ENCODE measurements around the gene TREX2.

Gene TREX2

DNA sequence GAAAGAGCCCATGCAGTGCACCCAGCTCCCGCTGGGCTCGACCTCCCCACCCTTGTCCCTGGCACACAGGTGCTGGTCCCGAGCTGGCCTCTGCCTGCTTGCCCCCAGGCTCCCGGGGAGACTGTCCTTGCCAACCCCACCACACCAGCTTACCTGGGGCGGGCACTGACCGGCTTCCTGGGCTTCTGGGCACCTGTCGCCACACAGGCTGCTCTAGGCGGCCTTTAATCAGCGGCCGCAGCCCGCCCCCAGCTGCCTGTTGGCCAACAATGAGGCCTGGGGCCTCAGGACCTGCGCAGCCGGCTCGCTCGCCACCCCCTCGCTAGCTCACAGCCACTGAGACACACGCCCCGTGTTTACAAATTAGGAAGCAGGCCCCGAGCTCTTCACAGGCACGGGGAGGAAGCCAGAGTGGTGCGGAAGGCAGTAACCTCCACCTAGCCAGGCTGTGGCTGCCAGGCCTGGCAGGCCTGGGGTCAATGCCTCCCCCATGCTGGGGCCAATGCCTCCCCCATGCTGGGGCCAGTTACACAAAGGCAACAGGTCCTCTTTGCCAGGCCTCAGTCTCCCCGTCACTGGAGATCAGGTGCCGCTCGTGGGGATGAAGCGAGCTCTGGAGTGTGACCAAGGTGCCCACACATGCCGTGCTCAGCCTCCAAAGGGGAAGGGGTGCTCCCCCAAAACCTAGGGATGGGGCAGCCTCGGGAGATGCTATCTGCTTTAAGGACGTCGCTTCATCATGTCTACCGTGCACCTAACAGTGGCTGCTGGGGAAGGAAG is at the start of gene TREX2:
TREX2 (minus strand) TSS at position 201 of the 780 bp plus-strand sequence. CDS start 626 bp downstream, outside the sequence.
- no peak for DNase-seq (ENCODE audit: low read depth)

GRCh38 chrX:153495362-153495751 is 49.5 kb upstream of the TREX2 start:
- DNase-seq (ENCODE audit: low read depth): peak; percentile 50

DNA sequence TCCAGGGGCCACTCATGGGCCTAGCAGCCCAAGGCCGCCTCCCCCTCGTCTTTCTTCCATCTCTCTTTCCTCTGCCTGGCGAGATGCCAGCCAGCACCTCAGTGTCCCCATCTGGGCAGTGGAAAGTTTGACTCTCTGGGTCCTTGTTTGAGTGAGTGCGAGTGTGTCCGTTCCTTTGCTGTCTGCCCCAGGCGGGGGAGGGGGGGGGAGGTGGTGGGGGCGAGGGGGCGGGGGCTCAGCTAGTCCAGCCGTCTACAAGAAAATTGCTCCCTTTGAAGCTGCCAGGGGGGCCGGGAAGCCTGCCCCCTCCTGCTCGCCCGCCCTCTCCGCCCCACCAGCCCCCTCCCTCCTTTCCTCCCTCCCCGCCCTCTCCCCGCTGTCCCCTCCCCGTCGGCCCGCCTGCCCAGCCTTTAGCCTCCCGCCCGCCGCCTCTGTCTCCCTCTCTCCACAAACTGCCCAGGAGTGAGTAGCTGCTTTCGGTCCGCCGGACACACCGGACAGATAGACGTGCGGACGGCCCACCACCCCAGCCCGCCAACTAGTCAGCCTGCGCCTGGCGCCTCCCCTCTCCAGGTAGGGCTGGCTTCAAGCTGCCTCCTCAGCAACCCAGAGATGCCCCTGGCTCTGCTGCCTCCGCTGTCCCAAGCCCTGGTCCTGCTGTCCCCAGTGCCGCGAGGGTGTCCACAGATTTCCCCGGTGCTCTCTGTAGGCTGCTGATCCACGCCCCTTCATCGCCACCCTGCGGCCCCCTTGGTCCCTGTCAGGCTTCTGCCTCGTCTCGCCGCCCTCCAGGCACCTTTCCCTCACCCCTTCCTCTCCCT is 48.9 kb upstream of the TREX2 start, which contains the start of gene BGN:
BGN (plus strand) TSS at position 440 of the 821 bp plus-strand sequence. CDS start 9,652 bp downstream, outside the sequence.
- peak; percentile 17 for DNase-seq (ENCODE audit: low read depth)

GRCh38 chrX:153494061-153494460 is 48.2 kb upstream of the TREX2 start:
- DNase-seq (ENCODE audit: low read depth): no peak

- no peak for DNase-seq (ENCODE audit: low read depth)
These were observed 47.2 kb upstream of the TREX2 start for GRCh38 chrX:153493085-153493484.

DNA sequence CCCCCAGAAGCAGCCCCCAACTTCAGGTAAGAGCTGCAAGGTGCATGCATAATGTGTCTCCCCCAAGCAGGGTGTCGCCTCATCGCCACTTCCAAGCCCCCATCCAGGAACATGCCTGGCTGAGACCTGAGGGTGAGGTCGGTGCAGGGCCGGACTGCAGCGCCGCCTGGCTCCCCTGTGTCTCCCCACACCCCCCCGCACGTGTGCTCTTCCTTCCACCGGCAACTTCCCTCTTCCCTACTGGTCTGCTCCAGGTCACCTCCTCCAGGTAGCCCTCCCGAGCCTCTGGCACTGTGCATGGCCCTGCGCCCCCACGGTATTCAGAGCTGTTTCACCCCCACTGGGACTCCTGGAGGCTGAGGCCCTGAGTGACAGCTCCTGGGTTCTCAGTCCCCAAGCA is 46.7 kb upstream of the TREX2 start:
- no peak for DNase-seq (ENCODE audit: low read depth)

DNA sequence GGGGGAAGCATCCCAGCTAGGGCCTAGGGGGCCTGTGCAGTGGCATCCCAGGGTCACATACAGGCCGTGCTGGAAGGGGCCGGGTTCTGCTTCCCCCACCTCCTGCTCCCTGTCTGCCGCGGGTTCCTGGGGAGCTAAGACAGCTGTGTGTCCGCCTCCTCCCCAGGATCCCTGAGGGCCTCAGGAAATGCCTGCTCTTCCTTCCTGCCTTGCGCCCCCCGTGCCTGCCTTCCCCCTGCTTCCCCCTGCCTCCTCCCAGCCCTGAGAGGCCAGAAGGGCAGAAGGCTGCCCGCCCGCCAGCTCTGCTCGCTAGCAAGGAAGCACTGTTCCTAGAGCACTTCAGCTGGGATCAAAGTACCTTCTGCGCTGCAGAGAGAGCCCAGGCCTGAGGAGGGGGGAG is 46.1 kb upstream of the TREX2 start:
- no peak for DNase-seq (ENCODE audit: low read depth)

GRCh38 chrX:153491351-153491914 is 45.6 kb upstream of the TREX2 start:
- DNase-seq (ENCODE audit: low read depth): no peak

- DNase-seq (ENCODE audit: low read depth): no peak
These were observed 44.5 kb upstream of the TREX2 start for GRCh38 chrX:153490217-153490930.

DNA sequence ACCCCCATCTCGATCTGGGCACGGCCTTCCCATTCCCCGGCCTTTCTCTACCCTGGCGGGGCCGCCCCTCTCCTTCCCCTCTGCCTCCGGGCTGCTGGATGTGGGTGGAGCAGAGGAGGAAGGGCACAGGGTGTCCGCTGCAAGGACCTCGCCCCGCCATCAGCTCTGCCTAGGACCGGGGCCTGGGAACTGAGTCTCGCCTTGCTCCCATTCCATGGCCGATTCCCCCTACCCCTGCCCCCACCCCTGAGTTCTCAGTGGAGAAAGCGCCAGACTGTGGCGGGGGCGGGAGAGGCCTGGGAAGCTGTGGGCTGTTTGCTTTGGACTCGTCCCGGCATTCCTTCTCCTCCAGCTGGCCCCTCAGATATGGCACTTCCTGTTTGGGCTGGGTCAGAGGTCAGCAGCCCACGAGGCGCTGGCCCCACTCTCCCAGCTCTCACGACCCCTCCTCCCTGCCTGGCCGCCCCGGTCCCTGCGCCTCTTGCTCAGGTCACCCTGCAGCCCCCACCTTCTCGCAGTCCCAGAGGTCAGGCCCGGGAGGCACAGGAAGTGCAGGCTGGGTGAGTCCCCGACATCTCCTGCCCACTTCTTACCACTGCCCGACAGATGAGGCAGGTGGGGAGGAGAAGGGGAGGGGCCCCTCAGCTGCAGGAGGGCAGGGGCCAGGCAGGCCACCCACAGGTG is 42.5 kb upstream of the TREX2 start:
- no peak for DNase-seq (ENCODE audit: low read depth)

GRCh38 chrX:153487590-153488071 is 41.8 kb upstream of the TREX2 start:
- no peak for DNase-seq (ENCODE audit: low read depth)

DNA sequence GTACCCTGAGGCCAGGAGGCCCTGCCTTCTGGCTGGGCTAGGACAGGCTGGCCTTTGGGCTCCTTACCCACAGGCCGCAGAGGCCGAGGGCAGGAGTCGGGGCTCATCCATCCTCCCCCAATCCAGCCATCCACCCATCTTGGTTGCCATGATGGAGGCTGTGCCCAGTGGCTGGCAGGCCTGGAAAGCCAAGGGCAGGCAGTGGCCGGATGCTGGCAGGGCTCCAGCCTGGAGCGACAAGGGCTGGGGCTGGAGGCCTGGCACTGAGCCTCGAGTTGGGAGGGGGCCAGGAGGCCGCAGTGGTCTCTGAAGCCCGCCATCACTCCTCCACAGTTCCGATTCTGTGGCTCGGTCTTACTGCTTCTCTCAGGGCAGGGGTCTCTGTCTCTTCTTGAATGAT is 40.3 kb upstream of the TREX2 start:
- no peak for DNase-seq (ENCODE audit: low read depth)

- DNase-seq (ENCODE audit: low read depth): no peak
These were observed 39.7 kb upstream of the TREX2 start for GRCh38 chrX:153485396-153486080.

- no peak for DNase-seq (ENCODE audit: low read depth)
These were observed 36.6 kb upstream of the TREX2 start for GRCh38 chrX:153482376-153483015.

- no peak for DNase-seq (ENCODE audit: low read depth)
These were observed 35.2 kb upstream of the TREX2 start for GRCh38 chrX:153481043-153481442.

DNA sequence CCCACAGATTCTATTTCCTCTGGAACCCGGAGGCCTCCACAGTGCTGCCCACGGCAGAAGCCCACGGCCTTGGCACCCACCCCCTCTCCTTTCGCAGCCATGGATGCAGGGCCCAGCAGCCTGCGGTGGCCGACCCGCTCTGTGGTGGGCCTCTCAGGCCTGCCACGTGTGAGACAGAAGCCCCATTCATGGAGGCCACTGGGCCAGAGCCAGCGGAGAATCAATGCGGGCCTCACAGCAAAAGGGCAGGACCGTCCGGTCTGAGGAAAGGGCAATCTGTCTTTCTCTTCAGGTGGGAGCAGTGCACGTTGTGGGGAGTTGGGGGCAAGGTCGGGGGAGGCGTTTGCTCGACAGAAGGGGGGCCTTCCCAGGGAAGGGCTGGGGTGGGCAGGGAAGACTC is 32.9 kb upstream of the TREX2 start:
- DNase-seq (ENCODE audit: low read depth): no peak

- no peak for DNase-seq (ENCODE audit: low read depth)
These were observed 32.0 kb upstream of the TREX2 start for GRCh38 chrX:153477901-153478300.

DNA sequence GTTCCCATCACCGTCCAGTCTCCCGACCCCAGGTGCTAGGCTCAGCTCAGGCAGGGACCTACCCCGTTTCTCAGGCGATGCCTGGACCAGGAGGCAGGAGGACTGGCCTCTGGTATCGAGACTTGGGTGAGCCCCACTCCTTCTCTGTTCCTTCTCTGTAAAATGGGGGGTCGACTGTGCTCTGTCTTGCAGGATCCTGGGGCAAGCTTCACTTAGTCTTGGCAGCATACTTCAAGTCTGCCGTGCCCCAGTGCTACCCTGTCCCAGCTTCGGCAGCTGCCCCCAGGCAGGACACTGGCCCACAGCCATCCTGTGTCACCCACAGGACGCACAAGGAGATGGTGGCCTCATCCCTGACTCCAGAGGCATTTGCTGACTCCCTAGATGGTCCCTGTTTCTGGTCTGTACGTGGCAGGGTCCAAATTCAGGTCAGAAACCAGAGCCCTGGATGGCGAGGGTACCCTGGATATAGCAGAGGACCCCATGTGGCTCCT is 31.6 kb upstream of the TREX2 start:
- DNase-seq (ENCODE audit: low read depth): no peak

GRCh38 chrX:153476666-153477363 is 31.0 kb upstream of the TREX2 start:
- peak; percentile 15 for DNase-seq (ENCODE audit: low read depth)

Measured in fibroblast of gingiva (primary cell).